Stimulated activated CD4-positive, alpha-beta T cell treated with anti-CD3 and anti-CD28 coated beads, Interleukin-15, amount 100 ng/mL, for 48 hours (primary cell): ENCODE measurements around the gene TTPAL.

Experiments used
- DNase-seq, 2 donors: peaks; one replicate each; pipeline ENCODE4 v3.0.0-alpha.2; 2020; ENCODE audit warnings: low read depth in 2 of 2

The TTPAL gene

GRCh38 chr20:44439318-44439717, 36.4 kb upstream of the TTPAL start:
- no peak for DNase-seq

- DNase-seq = no peak
These were observed 33.2 kb upstream of the TTPAL start for GRCh38 chr20:44442298-44443070.

- no peak for DNase-seq
These were observed 29.6 kb upstream of the TTPAL start for GRCh38 chr20:44445742-44446710.

GRCh38 chr20:44447827-44448419, 27.8 kb upstream of the TTPAL start:
- no peak for DNase-seq

- peak in 1 of 2 donors; percentile 16 for DNase-seq
These were observed 26.7 kb upstream of the TTPAL start for GRCh38 chr20:44448753-44449546.

GRCh38 chr20:44449864-44450263, 25.8 kb upstream of the TTPAL start:
- no peak for DNase-seq

- no peak for DNase-seq
These were observed 25.3 kb upstream of the TTPAL start for GRCh38 chr20:44450281-44450889.

GRCh38 chr20:44450903-44451450, 24.7 kb upstream of the TTPAL start:
- DNase-seq = no peak

- no peak for DNase-seq
These were observed 21.2 kb upstream of the TTPAL start for GRCh38 chr20:44454306-44454963.

GRCh38 chr20:44455126-44455525, 20.5 kb upstream of the TTPAL start:
- no peak for DNase-seq

GRCh38 chr20:44456611-44457010, 19.1 kb upstream of the TTPAL start:
- no peak for DNase-seq

- DNase-seq = no peak
These were observed 18.7 kb upstream of the TTPAL start for GRCh38 chr20:44457016-44457415.

GRCh38 chr20:44459271-44459670, 16.4 kb upstream of the TTPAL start:
- DNase-seq = no peak

- DNase-seq = no peak
These were observed 14.9 kb upstream of the TTPAL start for GRCh38 chr20:44460795-44461141.

GRCh38 chr20:44461142-44461802, 14.4 kb upstream of the TTPAL start:
- DNase-seq = no peak

GRCh38 chr20:44461803-44462174, 13.9 kb upstream of the TTPAL start:
- DNase-seq = no peak

GRCh38 chr20:44463466-44463865, 12.2 kb upstream of the TTPAL start:
- no peak for DNase-seq

GRCh38 chr20:44464514-44464913, 11.2 kb upstream of the TTPAL start:
- DNase-seq = no peak

GRCh38 chr20:44465001-44465560, 10.6 kb upstream of the TTPAL start:
- DNase-seq = no peak
